Airway epithelial cell (primary cell): ENCODE measurements around the gene C4orf33. TPM values are rescaled to one million over a fixed set of nuclear protein-coding genes. Genes with fewer than 3 reads are reported as not detected.

Experiments used
- total RNA-seq: library from RNA; depleted of rRNA; stranded (reverse); fragments of >200 nt; gene quantifications from 2 replicates; pipeline ENCODE4 v1.2.3, GENCODE V29; 2015

C4orf33 gene
- total RNA-seq: 7.8 and 20.2 TPM in 2 replicates

GRCh38 chr4:129095811-129096454 lies at the start of gene C4orf33:
Gene C4orf33 (plus strand): TSS chr4:129096152. CDS start chr4:129102611, 6,459 bp downstream.

GRCh38 chr4:129093191-129093920 lies 2.6 kb upstream of the C4orf33 start, which contains the start of gene SCLT1:
Gene SCLT1 (minus strand): TSS chr4:129093539. CDS start chr4:129093103, 436 bp downstream.

Other genes with a start within 250 kb of the C4orf33 start
- 6.9 and 9.0 TPM in 2 replicates for gene SCLT1, start 2.6 kb upstream of the C4orf33 start, total RNA-seq